GM21515 (cell line): ENCODE results near the gene OTOG.

Experiments used
- ATAC-seq: cut with Tn5 transposase; IDR thresholded peaks from one replicate; pipeline ENCODE4 v1.9.1; 2021; ENCODE audit not compliant: unreplicated experiment

Gene OTOG

DNA sequence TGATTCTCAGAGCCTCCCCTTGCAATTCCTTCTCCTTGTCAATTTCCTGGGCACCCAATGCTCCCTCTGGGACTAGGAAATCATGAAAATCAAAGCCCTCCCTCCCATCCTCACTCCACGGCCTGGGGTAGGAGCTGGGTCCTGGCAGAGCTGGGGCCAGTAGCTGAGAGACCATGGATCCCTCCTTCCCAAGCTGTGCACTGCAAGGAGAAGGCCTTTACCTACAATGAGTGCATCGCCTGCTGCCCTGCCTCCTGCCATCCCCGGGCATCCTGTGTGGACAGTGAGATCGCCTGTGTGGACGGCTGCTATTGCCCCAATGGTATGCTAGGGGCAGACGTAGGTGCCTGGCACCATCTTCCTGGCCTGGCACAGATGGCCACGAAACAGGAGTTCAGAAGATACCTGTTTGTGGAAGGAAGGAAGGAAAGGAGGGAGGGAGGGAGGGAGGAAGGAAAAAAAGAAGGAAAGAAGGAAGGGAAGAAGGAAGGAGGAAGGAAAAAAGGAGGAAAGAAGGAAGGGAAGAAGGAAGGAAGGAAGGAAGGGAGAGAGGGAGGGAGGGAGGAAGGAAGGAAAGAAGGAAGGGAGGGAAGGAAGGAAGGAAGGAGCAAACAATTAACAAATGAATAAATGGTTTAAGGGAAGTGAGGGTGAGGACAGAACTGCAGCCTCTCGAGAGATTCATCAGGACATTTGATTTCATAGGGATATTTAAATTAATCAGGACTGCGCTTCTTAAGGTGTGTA is 12.5 kb downstream of the OTOG start:
- no peak for ATAC-seq

DNA sequence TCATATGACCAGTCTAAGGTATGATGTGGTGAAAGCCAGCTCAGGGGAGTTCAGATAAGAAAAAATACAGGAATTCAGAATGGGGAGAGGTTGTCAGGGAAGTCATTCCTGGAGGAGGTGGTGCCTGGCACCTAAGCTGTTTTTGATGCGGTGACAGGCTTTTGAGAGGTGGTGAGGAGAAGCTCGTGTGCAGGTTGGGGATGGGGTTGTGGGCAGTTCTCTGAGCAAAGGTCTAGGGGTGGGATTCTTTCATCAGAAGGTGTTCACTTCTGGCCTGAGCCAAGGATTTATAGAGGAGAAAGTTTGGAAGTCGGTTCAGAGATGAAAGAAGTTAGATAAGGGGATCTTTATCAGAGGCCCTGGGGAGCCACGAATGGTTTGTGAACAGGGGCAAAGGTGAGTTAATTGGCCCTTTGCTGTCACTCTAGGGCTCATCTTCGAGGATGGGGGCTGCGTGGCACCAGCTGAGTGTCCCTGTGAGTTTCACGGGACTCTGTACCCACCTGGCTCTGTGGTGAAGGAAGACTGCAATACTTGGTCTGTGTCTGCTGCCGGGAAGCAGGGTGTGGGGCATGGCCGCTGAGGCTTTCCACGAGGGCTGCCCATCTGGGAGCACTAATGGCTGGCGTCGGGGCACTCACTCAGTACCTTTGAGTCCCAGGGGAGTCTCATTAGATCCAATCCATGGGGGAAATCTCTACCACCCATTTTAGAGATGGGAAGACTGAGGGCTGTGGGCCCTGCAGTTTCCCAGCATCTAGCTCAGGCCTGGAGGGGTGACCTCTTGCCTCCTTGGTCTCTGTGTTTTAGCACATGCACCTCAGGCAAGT is 13.4 kb downstream of the OTOG start:
- no peak for ATAC-seq

DNA sequence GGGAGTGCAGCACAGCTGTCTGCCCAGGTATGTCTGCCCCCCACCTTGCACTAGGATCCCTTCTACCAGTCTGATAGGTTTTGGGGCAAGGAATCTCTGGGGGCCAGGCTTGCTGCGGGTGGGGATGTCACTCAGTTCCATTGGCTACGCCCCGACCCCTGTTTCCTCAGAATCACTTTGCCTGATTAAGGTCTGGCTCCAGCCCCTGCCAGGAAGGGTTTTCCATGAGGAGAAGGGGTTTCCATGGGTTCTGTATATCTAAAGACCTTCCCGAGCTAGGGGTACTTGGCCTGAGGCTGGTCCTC is 14.0 kb downstream of the OTOG start:
- ATAC-seq = no peak

DNA sequence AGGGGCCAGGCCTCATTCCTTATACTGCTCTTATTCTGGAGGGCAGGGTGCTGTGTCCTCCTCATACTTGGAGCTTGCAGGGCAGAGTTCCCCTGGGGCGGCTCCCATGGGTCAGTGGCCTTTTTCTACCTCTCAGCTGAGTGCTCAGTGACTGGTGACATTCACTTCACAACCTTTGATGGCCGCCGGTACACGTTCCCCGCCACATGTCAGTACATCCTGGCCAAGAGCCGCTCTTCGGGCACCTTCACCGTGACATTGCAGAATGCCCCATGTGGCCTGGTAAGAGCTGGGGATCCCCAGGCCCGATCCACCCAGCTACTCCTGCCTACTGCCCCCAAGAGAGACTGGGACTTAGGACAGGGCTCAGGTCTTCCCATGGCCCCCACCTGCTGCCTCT is 14.5 kb downstream of the OTOG start:
- ATAC-seq = no peak

DNA sequence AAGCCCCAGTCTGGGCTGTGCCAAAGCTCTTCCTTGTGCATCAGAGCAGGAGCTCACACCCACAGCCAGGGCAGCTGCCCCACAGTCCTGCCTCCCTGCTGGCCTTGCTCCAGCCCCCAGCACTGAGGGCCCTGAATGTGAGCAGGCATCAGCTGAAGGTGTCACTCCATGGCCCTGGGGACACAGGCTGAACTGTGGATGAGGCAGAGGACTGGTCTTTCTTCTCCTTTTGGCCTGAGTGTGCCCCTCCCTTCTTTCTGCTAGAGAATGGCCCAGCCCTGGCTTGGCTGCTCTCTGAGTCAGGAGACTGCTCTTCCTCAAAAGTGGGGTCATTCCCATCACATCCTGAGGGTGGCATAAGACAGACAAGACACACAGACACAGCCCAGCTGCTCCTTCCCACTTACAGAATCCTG is 16.2 kb downstream of the OTOG start:
- ATAC-seq = no peak

DNA sequence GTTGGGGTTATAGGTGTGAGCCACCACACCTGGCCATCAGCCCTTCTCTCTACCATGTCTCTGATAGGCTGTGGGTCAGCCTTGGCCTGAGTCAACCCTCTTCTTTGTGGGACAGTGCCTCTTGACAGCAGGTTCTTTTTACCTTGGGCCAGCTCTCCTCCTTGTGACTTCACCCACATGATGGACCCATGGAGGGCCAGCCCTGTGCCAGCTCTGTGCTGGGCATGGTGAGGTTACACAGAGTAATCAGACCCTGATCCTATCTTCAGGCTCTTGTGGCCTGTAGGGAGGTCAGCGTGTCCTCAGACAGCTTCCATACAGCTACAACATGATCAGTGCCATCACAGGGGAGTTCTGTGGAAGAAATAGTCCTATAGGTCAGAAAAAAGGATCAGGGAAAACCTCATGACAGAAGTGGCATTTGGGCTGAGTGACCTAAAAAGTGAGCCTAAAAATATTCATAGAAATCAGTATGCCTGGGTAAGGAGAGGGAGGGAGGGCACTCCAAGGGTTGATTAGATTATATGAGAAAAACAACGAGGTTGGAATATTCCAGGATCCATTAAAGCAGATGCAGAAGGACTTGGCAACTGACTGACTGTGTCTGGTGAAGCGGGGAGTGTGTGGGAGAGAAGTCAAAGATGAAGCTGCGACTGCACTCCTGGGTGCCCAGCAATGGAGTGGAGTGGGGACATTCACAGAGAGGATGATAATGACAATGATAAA is 17.1 kb downstream of the OTOG start:
- ATAC-seq = no peak

DNA sequence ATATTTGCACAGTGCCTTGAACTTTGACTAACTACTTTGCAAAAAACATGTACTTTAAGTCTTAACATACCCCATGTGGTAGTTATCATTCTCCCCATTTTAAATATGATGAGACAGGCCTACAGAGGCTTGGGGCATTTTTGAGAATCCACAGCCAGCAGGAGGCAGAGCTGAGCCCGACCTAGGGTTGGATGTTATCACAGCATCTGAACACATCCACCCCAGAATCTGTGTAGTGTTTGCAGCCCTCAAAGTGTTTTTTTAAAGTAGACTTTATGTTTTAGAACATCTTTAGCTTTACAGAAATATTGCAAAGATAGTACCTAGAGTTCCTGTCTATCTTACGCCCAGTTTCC is 17.6 kb downstream of the OTOG start:
- no peak for ATAC-seq

DNA sequence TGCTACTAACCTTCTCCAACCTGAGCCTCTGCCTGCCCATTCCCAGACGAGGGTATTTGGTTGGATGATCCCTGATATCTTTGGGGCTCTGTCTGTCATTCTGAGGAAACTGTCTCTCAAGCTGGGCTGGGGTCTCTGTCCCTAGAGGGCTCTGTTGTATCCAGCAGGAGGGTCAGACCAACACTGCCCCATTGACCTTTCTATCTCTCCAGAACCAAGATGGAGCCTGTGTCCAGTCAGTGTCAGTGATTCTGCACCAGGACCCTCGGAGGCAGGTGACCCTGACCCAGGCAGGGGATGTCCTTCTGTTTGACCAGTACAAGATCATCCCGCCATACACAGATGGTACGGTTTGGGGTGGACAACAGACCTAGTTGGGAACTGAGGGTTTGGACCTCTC is 21.9 kb downstream of the OTOG start:
- ATAC-seq = no peak

DNA sequence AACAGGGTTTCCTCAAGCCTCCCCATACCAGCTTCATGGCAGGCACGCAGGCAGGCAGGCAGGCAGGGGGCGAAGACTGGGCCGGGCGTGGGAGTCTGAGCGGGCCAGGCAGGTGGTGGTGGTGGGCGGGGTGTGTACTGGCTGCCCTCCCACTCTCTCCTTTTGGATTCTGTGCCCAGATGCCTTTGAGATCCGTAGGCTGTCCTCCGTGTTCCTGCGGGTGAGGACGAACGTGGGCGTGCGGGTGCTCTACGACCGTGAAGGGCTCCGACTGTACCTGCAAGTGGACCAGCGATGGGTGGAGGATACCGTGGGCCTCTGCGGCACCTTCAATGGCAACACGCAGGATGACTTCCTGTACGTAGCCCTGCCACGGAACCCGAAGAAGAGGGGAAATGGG is 23.0 kb downstream of the OTOG start:
- no peak for ATAC-seq

DNA sequence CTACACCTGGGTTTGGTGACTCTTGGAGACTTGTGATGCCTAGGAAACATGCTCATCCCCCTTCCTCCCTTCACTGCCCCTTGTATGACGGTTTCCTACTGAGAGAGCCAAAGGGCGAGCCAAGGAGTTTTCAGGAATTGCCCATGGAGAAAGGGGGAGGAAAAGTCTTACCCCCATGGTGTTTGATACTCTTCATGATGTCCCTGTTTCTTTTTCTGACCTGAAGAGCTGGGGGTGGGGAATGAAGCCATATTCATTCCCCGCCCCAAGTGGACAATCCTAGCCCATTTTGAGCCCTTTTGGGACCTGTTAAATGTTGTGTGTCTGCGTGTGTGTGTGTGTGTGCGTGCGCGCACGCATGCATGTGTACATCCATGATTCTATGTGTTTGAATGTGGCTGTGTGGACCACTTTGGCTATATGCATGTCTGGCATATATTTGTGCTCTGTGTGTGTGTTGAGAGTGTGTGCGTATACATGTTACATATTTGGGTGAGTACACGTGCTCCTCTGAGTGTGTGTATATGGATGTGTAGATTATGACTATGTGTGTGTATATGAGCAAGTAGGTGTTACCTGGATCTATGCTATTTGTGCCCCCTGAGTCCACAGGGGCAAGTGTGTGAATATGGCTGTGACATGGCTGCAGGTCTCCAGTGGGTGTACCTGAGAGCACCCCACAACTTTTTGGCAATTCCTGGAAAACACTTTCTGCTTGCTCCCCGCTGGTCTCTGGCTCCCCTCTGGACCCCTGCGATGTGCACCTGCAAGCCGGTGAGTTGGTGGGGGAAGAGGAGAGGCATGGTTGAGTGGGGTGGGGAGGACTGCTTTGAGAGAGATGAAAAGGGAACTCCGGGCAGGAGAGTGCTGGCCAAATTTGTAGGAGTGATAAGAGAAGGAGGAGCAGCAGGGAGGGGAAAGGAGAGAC is 24.6 kb downstream of the OTOG start:
- ATAC-seq = no peak

DNA sequence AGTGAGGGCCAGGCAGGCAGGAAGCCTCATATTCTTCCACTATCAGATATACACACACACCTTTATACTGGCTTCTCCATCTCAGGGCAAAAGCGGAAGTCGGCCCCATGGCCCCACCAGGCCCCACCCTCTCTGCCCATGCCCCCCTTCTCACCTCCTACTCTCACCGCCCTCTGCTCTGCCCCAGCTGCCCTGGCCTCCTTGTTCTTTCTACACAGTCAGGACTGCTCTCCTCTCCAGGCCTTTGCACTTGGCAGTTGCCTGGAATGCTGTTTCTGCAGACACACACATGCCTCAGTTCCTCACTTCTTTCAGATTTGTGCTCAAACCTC is 25.3 kb downstream of the OTOG start:
- ATAC-seq = no peak

DNA sequence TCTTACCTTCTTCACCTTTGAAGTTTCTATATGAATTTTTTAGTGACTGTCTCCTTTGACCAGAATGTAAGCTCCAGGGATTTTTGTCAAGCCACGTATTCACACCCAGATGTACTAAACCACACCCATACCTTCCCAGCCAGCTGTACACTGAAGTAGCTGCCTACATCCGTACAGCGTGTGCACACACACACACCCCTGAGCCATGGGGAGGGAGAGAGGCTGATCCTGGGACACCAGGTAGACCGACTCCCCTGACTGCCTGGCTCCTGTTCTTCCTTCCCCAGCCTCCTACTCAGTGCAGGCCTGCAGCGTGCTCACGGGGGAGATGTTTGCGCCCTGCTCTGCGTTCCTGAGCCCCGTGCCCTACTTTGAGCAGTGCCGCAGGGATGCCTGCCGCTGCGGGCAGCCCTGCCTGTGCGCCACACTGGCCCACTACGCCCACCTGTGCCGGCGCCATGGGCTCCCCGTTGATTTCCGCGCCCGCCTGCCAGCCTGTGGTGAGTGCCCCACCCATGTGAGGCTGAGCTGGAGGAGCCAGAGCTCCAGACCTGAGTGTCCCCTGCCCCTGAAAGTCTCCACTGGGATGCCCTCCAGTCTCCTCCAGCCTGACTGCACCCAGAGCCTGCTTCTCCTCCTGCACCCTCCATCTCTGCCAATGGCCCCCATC is 25.9 kb downstream of the OTOG start:
- ATAC-seq = no peak

DNA sequence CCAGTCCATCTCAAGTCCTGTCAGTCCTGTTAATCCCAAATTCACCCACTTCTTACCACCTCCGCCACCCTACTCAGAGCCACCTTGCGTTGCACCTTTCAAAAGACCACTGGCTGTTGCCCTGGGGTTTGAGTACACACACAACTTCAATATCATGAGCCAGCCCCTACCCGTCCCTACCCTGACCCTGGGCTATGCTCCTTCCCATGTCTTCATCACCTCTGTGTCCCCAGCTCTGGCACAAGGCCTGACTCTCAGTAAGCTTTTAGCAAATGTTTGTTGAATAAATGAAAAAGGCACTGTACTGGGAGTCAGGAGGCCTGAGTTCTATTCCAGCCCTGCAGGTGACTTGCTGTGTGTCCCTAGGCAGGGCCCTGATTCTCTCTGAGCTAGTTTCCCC is 26.5 kb downstream of the OTOG start:
- no peak for ATAC-seq

DNA sequence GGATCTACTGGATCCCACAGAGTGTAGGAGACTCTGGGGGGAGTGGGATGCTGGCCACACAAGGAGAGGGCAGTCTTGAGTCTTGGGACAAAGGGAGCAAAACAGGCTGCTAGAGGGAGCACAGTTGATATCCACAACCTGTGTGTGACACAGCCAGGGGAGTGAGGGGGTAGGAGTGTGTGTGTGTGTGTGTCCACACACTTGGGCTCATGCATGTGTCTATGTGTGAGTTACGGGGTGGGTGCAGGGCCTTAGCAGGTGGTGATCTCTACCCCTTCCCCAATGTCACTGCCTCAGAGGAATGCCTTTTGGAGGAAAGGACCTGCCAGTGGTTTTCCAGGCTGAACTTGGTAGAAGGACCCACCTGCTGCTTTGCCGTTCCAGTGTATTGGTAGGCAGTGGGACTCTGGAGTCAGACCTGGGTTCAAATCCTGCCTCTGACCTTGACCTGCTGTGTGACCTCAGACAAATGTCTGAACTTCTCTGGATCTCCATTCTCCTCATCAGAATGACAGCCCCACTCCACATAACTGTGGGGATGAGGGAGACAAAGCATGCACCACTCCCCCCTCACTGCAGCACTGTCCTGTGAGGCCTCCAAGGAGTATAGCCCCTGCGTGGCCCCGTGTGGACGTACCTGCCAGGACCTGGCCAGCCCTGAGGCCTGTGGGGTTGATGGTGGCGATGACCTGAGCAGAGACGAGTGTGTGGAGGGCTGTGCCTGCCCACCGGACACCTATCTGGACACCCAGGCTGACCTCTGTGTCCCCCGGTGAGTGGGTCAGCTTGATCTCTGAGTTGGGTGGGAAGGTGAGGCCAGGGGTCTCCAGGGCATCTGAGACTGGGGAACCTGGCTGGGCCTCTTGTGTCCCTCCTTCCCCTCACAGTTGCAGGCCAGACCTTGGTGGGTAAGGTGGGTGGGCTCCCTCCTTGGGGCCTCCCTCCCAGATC is 27.4 kb downstream of the OTOG start:
- ATAC-seq = no peak

DNA sequence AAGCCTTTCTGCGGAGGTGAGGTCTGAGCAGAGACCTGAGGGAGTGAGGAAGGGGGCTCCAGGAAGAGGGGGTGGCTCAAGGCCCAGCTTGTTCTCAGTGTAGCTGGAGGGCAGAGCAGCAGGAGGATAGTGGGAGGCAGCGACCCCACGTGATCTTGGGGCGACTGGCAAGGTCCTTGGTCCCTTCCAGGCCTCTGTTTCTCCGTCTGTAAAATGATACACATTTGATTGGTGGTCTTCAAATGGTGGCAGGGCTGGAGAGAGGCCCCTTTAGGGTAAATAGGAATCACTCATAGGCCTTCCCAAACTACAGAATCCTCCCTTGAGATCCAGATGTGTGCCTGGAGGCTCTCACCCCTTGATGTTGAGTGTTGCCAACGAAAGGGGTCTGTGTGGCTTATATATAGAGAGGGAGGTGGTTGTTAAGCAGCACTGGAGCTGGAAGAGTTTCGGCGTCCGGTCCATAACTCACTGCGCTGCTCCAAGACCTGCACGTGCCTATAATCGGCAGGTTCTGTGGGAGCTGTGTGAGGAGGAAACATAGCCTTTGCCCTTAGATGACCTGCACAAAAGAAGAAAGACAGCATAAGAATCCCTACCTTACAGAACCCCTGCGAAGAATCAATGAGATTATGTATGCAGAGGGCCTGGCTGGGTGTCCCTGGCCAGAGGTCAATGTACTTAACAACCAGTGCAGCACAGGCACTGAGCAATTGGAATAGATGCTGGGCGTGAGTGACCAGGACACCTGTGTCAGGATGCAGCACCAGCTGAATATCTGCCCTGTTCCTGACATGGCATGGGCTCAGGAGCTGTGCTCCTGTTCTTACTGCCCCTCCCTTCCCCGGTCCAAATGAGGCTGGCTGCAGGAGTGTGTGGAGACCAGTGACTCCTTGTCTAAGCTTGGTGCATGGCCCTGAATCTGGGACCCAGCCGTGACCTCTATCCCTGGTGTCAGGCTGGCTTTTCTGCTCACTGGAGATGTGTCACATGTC is 28.7 kb downstream of the OTOG start:
- ATAC-seq = no peak

DNA sequence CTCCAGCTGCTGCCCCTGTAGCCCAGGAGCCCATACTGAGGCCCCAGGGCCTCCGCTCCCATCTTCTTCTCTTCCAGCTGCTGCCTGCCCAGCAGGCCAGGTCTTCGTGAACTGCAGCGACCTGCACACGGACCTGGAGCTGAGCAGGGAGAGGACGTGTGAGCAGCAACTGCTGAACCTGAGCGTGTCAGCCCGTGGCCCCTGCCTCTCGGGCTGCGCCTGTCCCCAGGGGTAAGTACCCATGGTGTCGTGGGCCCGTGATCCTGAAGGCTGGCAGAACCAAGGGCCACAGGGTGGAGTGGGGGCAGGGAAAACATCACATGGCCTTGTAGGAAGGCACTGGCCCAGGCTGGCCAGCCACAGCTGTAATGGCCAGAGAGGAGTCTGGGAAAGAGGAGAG is 31.2 kb downstream of the OTOG start:
- ATAC-seq = no peak

DNA sequence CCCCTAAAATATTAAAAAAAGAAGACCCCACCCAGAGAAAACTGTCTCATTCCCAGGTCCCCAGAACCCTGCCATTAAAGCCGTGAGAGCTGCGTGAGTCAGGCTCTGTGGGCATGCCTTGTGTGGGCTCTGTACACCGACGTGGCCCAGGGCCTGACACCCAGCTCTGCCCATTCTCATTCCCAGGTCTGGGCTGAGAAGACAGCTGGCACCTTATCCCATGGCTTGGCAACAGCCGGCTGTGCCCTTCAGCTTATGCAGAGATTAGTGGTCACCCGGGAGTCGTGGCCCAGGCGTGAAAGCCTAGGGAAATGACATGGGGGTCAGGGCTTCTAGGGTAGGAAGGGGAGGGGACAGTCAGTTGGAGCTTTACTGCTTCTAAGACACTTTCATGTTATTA is 31.9 kb downstream of the OTOG start:
- ATAC-seq = no peak

DNA sequence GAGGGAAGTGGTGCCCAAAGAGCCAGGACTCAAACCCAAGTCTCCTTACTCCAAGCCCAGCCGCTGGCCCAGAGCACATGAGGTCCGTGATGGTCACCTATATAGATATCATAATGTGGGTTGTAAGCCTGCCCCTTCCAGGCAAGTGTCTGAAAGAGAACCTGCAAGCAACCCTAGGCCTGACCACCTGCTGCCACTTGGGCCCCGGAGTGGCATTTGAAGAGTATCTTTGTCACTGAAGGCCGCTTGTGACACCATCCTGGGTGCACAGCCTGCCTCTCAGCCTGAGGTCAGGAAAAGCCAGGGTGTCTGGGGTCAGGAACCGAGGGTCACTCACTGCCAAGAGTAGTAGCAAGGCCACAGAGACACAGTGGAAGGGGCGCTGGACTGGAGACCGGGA is 32.4 kb downstream of the OTOG start:
- ATAC-seq = no peak
